Endothelial cell of umbilical vein (primary cell): ENCODE data around the gene THSD4.

Experiments
- CTCF ChIP-seq, 2 donors: IDR thresholded peaks; 1 replicate in 1 of 2; 2 replicates in 1 of 2; pipeline ENCODE4 v1.5.1; 2011; ENCODE audit warnings: low read length in 2 of 2, mild to moderate bottlenecking in 2 of 2, moderate library complexity in 2 of 2, control low read depth in 1 of 2, inconsistent platforms in 1 of 2, low read depth in 1 of 2; ENCODE audit not compliant: insufficient read depth in 1 of 2; ENCODE audit errors: extremely low read depth in 1 of 2
- MAX ChIP-seq: IDR thresholded peaks from 2 replicates; pipeline ENCODE4 v1.6.1; 2011; ENCODE audit not compliant: insufficient read depth, insufficient read length

GRCh38 chr15:71707230-71708050 is 592.2 kb downstream of the THSD4 start:
- TF ChIP-seq CTCF (IDR thresholded peaks at IDR 0.05; ENCODE audit: extremely low read depth in 1 of 2, insufficient read depth in 1 of 2, low read depth in 1 of 2, low read length in 2 of 2) (no peak), MAX (no peak)
